Measurements from ENCODE around the gene SEL1L3. TPM values are rescaled to one million over a fixed set of nuclear protein-coding genes. Genes with fewer than 3 reads are reported as not detected.

SEL1L3 gene
- total and polyA plus RNA-seq, 2 donors (not counting 3 experiments of a cell fraction or from before 2014, with no cell fraction given): 53.4 to 122 TPM

- Histone ChIP-seq H3K27ac (ENCODE audit: insufficient read depth, low read depth, low read length) (no peak overlapping the region), H3K4me3 (replicated peaks in 1 of 3; ENCODE audit: insufficient read depth in 1 of 3, low read depth in 1 of 3, low read length in 3 of 3) (no peak overlapping the region), H3K9me3 (replicated peaks; ENCODE audit: control insufficient read depth, insufficient read depth, low read length) (no peaks in the 10 kb centered on the region), H3K9ac (replicated peaks; ENCODE audit: extremely low read depth, insufficient read depth, low read length) (no peak overlapping the region), H4K20me1 (replicated peaks; ENCODE audit: control insufficient read depth, extremely low read depth, insufficient read depth, low read length) (no peaks in the 10 kb centered on the region), H3K27me3 (ENCODE audit: control insufficient read depth in 2 of 2, insufficient read depth in 2 of 2, low read length in 2 of 2) (no peaks in the 10 kb centered on the region), H3K4me1 (ENCODE audit: control insufficient read depth, extremely low read depth, insufficient read depth, low read length) (no peaks in the 10 kb centered on the region), H3K4me2 (ENCODE audit: insufficient read depth, low read length) (no peak overlapping the region), H3K79me2 (ENCODE audit: control insufficient read depth, insufficient read depth, low read length) (no peaks in the 10 kb centered on the region), H3K36me3 (ENCODE audit: control insufficient read depth in 2 of 2, extremely low read depth in 1 of 2, insufficient read depth in 2 of 2, low read length in 2 of 2) (peaks cover 3 to 13% of the 10 kb centered on the region in 2 experiments), H2AFZ (ENCODE audit: low read depth, low read length) (no peak overlapping the region), H3K9me1 (replicated peaks; ENCODE audit: control insufficient read depth, extremely low read depth, insufficient read depth, low read length) (no peaks in the 10 kb centered on the region)
- BruUV-seq (replicated peaks): no TSS peak
- ChIA-PET POLR2A (no interaction called here), CTCF (interaction anchor here (2.6 kb wide), 1 partner anchor 316 kb away, joined by 28 read pairs; no protein-coding TSS in a partner anchor)
- dilution Hi-C loops (cut with MboI; ENCODE audit: extremely low pct_ligation_motif_present, low sequenced_read_pairs): no loop called here
- DNase-seq (ENCODE audit: low read depth, low spot score) (no peak), FAIRE-seq (no peak)
- intact Hi-C loops (cut with micrococcal nuclease): no loop called here
- TF ChIP-seq FOS (IDR thresholded peaks at IDR 0.05; ENCODE audit: borderline replicate concordance, insufficient read depth, low read length): no peak
- no peak for TF ChIP-seq MAX (IDR thresholded peaks at IDR 0.05; ENCODE audit: insufficient read depth, insufficient read length)
- no peak for TF ChIP-seq CTCF (IDR thresholded peaks at IDR 0.05; ENCODE audit: extremely low read depth in 1 of 2, insufficient read depth in 1 of 2, low read depth in 1 of 2, low read length in 2 of 2)
- TF ChIP-seq GATA2 (IDR thresholded peaks at IDR 0.05; ENCODE audit: insufficient read depth, insufficient read length, low read depth, low read length): no peak
- TF ChIP-seq EZH2 (IDR thresholded peaks at IDR 0.05; ENCODE audit: borderline replicate concordance, low read depth, low read length, severe bottlenecking): no peak
- no peak for TF ChIP-seq POLR2AphosphoS5 (IDR thresholded peaks at IDR 0.05; ENCODE audit: insufficient read depth, low read depth, low read length)
- no peak for TF ChIP-seq JUN (IDR thresholded peaks at IDR 0.05; ENCODE audit: borderline replicate concordance, insufficient read depth, insufficient read length, low read depth)
- no peak for TF ChIP-seq MYC (IDR thresholded peaks at IDR 0.05; ENCODE audit: low read depth, low read length)
- TF ChIP-seq POLR2A (IDR thresholded peaks at IDR 0.05; ENCODE audit: low read depth, low read length): no peak
Observed at GRCh38 chr4:25757452-25757851, 105.3 kb downstream of the SEL1L3 start.

Data from endothelial cell of umbilical vein (primary cell).